ENCODE data around the gene TOPBP1.

TOPBP1 gene

DNA sequence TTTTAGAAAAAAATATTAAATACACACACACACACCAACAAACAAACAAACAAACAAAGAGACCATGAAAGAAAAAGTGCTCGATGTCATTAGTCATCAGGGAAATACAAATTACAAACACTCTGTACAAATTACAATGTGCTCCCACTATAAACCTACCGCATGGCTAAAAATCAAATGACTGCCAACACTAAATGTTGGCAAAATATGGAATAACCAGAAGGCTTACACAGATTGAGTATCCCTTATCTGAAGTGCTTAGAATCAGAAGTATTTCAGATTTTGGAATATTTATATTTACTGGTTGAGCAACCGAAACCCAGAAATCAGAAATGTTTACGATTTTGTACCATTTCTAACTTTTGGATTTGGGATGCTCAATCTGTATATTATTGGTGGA is 54.8 kb downstream of the TOPBP1 start:
- no peaks in the 10 kb centered on the region for H4K20me1 ChIP-seq (ENCODE audit: insufficient read depth)
- no peaks in the 10 kb centered on the region for H3K4me1 ChIP-seq (ENCODE audit: low read depth, poor library complexity, severe bottlenecking)
- no peak for TF ChIP-seq CTCF (conservative IDR thresholded peaks at IDR 0.05; ENCODE audit: low read depth, low read length)
- H3K4me3 ChIP-seq (IDR thresholded peaks at IDR 0.05; ENCODE audit: insufficient read depth, low read depth, low read length), result no peak overlapping the region
- no peak overlapping the region for H3K9ac ChIP-seq
- H3K27me3 ChIP-seq (ENCODE audit: insufficient read depth, low read depth), result no peaks in the 10 kb centered on the region
- no peak overlapping the region for H3K4me2 ChIP-seq
- H3K27ac ChIP-seq, result no peak overlapping the region
- no peaks in the 10 kb centered on the region for H3K79me2 ChIP-seq (ENCODE audit: insufficient read depth, low read depth)
- H3K36me3 ChIP-seq (ENCODE audit: insufficient read depth), result peaks cover 11% of the 10 kb centered on the region; the same call in 1 of the 2 replicates
- no peak overlapping the region for H2AFZ ChIP-seq (ENCODE audit: low read depth)

GRCh38 chr3:133606342-133606741 is 55.4 kb downstream of the TOPBP1 start:
- Histone ChIP-seq H3K79me2 (ENCODE audit: insufficient read depth, low read depth) (no peaks in the 10 kb centered on the region), H3K27ac (no peak overlapping the region), H3K4me2 (no peak overlapping the region), H3K36me3 (ENCODE audit: insufficient read depth) (peaks cover 11% of the 10 kb centered on the region; the same call in 1 of the 2 replicates), H2AFZ (ENCODE audit: low read depth) (no peak overlapping the region), H3K27me3 (ENCODE audit: insufficient read depth, low read depth) (no peaks in the 10 kb centered on the region), H3K4me3 (IDR thresholded peaks at IDR 0.05; ENCODE audit: insufficient read depth, low read depth, low read length) (no peak overlapping the region), H3K4me1 (ENCODE audit: low read depth, poor library complexity, severe bottlenecking) (no peaks in the 10 kb centered on the region), H4K20me1 (ENCODE audit: insufficient read depth) (no peaks in the 10 kb centered on the region), H3K9ac (no peak overlapping the region)
- TF ChIP-seq CTCF (conservative IDR thresholded peaks at IDR 0.05; ENCODE audit: low read depth, low read length), result no peak

DNA sequence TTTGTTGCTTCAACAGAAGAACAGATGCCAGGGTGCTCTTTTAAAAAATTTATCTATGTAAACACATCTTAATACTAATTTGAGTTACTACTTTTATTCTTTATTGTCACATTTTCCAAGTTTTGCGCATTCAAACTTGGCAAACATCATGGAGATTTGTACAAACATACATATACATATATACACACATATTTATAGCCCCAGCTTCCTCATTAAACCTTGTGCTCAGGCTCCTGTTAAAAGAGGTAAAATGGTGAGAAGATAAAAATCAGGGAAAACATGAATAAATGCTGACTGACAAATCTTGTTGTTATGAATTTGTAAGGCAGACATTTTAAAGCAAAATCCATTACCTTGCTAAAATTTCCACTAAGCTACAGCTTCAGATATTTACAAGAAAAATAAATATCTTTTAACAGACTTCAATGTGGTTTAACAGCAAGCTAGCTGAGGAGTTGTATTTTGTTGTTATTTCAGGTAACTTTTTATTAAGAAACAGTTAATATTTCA is 61.1 kb downstream of the TOPBP1 start:
- 0 out of 2 replicates have a peak, but pooled peaks cover 6% of the 10 kb centered on the region for H3K36me3 ChIP-seq (ENCODE audit: insufficient read depth)

DNA sequence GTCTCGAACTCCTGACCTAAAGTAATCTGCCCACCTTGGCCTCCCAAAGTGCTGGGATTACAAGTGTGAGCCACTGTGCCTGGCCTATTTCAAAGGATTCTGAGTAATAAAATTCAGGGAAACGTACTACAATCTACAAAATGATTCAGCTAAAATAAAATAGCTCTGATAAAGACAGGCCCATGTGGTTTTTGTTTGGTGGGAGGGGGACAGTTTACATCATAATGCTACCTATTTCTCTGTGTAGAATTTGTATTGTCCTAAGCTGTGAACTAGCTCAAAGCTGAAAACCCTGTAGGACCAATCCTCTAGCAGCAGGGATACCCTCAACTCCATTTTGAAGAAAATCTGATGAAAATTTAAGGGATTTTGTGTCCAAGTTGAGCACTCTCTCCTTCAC is 62.5 kb downstream of the TOPBP1 start:
- H4K20me1 ChIP-seq (ENCODE audit: insufficient read depth), result no peaks in the 10 kb centered on the region
- H3K4me3 ChIP-seq (IDR thresholded peaks at IDR 0.05; ENCODE audit: insufficient read depth, low read depth, low read length), result no peak overlapping the region
- no peak overlapping the region for H3K4me2 ChIP-seq
- H3K27ac ChIP-seq, result no peak overlapping the region
- TF ChIP-seq CTCF (conservative IDR thresholded peaks at IDR 0.05; ENCODE audit: low read depth, low read length), result no peak
- no peaks in the 10 kb centered on the region for H3K27me3 ChIP-seq (ENCODE audit: insufficient read depth, low read depth)
- no peak overlapping the region for H2AFZ ChIP-seq (ENCODE audit: low read depth)
- no peaks in the 10 kb centered on the region for H3K4me1 ChIP-seq (ENCODE audit: low read depth, poor library complexity, severe bottlenecking)
- H3K79me2 ChIP-seq (ENCODE audit: insufficient read depth, low read depth), result no peaks in the 10 kb centered on the region
- H3K36me3 ChIP-seq (ENCODE audit: insufficient read depth), result 0 out of 2 replicates have a peak, but pooled peaks cover 2% of the 10 kb centered on the region
- H3K9ac ChIP-seq, result no peak overlapping the region

More for the DNA sequence above, 61.1 kb downstream of the TOPBP1 start:
- no peak overlapping the region for H2AFZ ChIP-seq (ENCODE audit: low read depth)
- no peak overlapping the region for H3K4me3 ChIP-seq (IDR thresholded peaks at IDR 0.05; ENCODE audit: insufficient read depth, low read depth, low read length)
- TF ChIP-seq CTCF (conservative IDR thresholded peaks at IDR 0.05; ENCODE audit: low read depth, low read length), result no peak
- H3K4me1 ChIP-seq (ENCODE audit: low read depth, poor library complexity, severe bottlenecking), result no peaks in the 10 kb centered on the region
- H3K27me3 ChIP-seq (ENCODE audit: insufficient read depth, low read depth), result no peaks in the 10 kb centered on the region
- no peak overlapping the region for H3K27ac ChIP-seq
- H3K79me2 ChIP-seq (ENCODE audit: insufficient read depth, low read depth), result no peaks in the 10 kb centered on the region
- H4K20me1 ChIP-seq (ENCODE audit: insufficient read depth), result no peaks in the 10 kb centered on the region
- H3K9ac ChIP-seq, result no peak overlapping the region
- H3K4me2 ChIP-seq, result no peak overlapping the region
